GM12801 (cell line): ENCODE data around the gene CLPSL2.

Experiments
- CTCF ChIP-seq: IDR thresholded peaks from one replicate; pipeline ENCODE4 v1.5.1; 2011; ENCODE audit warnings: control low read depth; ENCODE audit not compliant: insufficient read length; ENCODE audit errors: extremely low read depth

CLPSL2 gene

DNA sequence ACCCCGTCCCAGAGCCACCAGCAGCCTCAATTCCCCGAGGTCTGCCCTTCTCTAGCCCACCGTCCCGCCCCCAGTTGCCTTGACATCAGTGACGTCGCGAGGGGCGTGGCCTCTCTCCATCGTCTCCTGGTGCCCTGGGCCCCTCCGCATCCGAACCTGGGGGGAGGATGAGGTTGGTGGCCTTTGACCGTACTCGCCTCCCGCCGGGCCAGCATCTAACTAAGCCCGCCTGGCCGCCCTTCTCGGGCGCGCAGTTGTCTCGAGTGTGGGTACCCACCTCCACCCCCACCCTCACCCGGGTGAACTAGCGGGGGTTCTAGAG is 45.0 kb upstream of the CLPSL2 start:
- TF ChIP-seq CTCF: no peak

- TF ChIP-seq CTCF: no peak
Measured at GRCh38 chr6:35731736-35732532, 44.5 kb upstream of the CLPSL2 start.

DNA sequence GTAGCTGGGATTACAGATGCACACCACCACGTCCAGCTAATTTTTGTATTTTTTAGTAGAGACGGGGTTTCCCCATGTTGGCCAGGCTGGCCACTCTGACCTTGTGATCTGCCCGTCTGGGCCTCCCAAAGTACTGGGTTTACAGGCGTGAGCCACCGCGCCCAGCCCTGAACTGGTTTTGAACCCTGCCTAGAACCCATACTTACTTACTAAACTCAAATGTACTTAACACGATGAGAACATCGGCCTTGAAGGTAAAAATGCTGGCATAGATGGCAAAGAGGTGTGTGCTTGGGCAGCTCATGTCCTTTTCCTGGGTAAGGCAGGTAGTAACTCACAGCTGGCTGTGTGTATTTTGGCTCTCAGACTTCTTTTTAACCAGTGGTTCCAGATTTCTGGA is 42.8 kb upstream of the CLPSL2 start:
- TF ChIP-seq CTCF: no peak

GRCh38 chr6:35735452-35735851 is 40.9 kb upstream of the CLPSL2 start:
- TF ChIP-seq CTCF: no peak

- TF ChIP-seq CTCF: no peak
Measured at GRCh38 chr6:35736253-35736894, 40.0 kb upstream of the CLPSL2 start.

DNA sequence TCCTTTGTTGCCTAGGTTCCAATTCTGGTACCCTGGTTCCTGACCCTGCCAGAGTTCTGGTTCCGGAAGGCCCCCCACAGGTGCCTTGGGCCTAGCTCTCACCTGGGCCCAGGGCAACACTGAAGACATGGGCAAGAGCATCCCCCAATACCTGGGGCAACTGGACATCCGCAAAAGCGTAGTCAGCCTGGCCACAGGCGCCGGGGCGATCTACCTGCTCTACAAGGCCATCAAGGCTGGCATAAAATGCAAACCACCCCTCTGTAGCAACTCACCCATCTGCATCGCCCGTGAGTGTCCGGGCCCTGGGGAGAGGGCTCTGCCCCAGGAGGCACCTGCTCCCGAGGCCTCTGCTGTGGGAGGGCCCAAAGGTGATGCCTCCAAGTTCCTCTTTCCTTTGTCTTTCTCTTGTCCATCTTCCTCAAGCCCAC is 39.4 kb upstream of the CLPSL2 start, which contains the start of gene ARMC12:
TSS of gene ARMC12 (plus strand) at position 51 of the 431 bp plus-strand sequence. CDS start at position 128, 77 bp downstream.
- TF ChIP-seq CTCF: no peak

DNA sequence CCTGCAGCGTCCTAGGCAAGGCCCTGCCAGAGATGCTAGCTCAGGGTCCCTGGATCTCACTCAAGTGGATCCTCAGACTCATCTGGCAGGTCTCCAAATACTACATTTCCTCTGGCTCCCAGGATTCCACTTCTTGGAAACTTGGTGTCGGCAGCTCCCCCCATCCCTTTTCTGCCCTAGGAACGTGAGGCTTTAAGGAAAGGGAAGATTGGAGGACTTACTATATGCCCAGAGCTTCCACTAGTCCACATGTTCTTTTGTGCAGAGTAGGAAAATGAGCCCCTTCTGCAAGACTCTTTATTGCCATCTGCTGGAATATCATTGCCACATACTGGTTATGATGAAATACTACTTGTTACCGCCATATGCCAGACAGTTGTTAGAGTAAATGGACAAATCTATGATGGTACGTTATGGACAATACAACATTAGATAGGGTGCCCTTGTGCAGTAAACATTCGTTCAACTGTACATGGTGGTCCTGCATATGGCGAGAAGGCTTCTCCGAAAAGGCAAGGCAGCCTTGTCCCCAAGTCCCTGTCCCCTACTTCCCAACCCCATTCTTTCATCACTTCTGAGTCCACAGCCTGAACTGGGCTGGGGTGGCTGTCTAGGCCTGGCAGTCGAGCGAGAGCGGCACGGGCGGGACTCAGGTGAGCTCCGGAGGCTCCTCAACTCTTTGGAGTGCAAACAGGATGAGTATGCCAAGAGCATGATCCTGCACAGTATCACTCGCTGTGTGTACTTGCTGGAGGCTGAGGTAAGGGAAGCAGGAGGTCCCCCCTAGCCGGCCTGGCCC is 38.8 kb upstream of the CLPSL2 start:
- peak; percentile 61 for TF ChIP-seq CTCF
